Hepatocyte (in vitro differentiated cells): ENCODE measurements around the gene JDP2.

ENCODE experiments used
- CTCF ChIP-seq: fragments of 200-600 bp; sonication (generic); IDR thresholded peaks from 2 replicates; pipeline ENCODE4 v1.5.1; 2016; ENCODE audit warnings: antibody characterized with exemption, mild to moderate bottlenecking; ENCODE audit not compliant: poor library complexity
- EZH2 ChIP-seq: fragments of 200-600 bp; sonication (generic); IDR thresholded peaks from 2 replicates; pipeline ENCODE4 v1.6.1; 2016; ENCODE audit warnings: antibody characterized with exemption, mild to moderate bottlenecking, borderline replicate concordance
- EZH2phosphoT487 ChIP-seq: fragments of 200-600 bp; sonication (generic); IDR thresholded peaks from one replicate; pipeline ENCODE4 v1.6.1; 2018; ENCODE audit warnings: antibody characterized with exemption, mild to moderate bottlenecking, low read depth, moderate library complexity; ENCODE audit not compliant: unreplicated experiment, severe bottlenecking

- TF ChIP-seq CTCF (no peak), EZH2phosphoT487 (no peak), EZH2 (no peak)
Measured at GRCh38 chr14:75404847-75405246, 23.0 kb upstream of the JDP2 start.
